HG03558 (cell line): ENCODE measurements around the gene RNH1.
A peak's percentile ranks its signal among the peaks of the same experiment; 100 is the strongest.

Source experiments
- ATAC-seq: cut with Tn5 transposase; IDR thresholded peaks from one replicate; pipeline ENCODE4 v1.9.1; 2021; ENCODE audit warnings: moderate number of reproducible peaks; ENCODE audit not compliant: unreplicated experiment; ENCODE audit errors: extremely low read depth

The RNH1 gene

DNA sequence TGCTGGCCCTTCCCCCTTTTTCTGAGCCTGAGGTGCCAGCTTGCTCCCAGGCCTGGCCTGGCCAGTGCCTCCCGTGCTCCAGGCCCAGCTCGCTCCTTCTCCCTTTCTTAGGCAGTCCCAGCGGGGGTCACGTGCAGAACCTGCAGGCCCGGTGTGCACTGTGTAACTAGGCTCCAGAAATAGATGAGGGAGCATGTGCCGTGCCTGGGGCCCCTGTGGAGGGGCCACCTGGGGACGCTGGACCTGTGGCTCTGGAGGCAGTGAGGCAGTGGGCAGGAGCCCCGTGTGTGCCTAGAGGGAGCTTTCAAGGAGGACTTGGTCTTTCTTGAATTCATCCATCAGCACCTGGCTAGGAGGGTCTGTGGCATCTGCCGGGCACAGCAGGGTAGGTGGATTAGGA is 45.4 kb downstream of the RNH1 start:
- no peak for ATAC-seq

GRCh38 chr11:460331-461199 is 46.5 kb downstream of the RNH1 start:
- ATAC-seq, result no peak

DNA sequence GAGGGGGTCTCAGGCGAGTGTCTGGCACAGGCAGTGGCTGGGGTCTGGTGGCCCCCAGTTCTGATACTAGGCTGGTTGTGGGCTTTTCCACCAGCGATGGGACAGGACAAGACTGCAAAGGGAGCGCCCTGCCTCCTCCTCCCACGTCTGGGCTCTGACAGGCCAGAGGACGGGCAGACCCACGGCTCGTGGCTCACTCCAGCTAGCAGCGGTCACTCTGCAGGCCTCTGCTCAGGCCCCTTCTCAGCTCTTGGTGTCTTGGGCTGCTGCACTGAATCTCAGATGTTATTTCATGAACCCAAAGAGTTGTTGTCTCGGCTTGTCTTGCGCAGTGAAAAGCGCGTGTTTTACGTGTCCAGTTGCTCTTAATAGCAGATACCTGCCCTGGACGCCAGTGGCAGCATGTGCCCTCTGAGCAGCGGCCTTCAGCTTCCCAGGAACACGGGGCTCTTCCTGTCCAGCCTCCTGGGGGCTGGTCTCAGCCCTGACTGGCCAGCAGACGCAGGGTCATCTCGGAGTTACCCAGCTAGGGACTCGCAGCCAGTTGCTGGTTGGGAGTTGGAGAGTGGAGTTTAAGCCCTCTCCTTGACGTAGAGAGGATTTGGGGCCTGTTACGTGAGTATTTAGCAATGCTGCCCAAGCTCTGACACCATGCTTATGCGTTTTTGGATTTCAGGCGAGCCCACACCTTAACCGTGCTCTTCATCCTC is 47.4 kb downstream of the RNH1 start:
- ATAC-seq, result no peak

GRCh38 chr11:457111-457760 is 49.8 kb downstream of the RNH1 start:
- ATAC-seq, result no peak

GRCh38 chr11:456533-456932 is 50.5 kb downstream of the RNH1 start:
- ATAC-seq, result no peak

- no peak for ATAC-seq
These were observed 51.4 kb downstream of the RNH1 start for GRCh38 chr11:455566-456147.

DNA sequence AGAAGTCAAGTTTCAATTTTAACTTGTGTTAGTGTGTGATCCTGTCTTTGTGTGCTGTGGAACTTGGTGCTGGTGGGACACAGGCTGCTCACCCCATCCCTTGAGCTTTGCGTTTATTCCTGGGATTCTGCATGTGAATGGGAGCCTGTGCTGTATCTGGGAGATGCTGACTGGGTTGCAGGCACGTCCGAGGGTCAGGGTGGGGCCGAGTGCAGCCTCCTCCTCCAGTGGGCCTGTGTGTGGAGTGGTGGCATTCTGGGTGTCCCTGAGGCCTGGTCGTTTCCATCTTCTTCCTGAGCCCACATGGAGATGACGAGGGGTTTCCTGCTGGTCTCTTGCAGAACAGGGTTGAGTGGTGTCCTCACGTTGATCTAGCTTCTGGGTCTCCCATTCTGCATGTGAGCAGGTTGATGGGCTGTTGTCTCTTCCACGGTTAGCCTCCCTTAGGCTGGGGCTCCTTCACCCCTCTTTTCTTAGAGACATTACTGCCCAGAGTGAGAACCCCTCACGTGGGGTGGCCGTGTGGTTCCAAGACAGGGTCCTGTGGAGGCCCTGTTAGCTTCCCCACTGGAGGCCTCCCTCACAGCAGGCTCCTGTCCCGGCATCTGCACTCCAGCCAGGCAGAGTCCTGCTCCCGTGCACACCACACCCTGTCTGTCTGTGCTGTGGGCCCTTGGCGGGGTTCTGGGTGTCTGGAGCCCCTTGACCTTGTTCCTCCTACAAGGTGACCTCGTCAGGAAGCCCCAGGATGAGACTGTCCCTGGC is 52.1 kb downstream of the RNH1 start:
- no peak for ATAC-seq

- no peak for ATAC-seq
These were observed 53.0 kb downstream of the RNH1 start for GRCh38 chr11:454043-454442.

DNA sequence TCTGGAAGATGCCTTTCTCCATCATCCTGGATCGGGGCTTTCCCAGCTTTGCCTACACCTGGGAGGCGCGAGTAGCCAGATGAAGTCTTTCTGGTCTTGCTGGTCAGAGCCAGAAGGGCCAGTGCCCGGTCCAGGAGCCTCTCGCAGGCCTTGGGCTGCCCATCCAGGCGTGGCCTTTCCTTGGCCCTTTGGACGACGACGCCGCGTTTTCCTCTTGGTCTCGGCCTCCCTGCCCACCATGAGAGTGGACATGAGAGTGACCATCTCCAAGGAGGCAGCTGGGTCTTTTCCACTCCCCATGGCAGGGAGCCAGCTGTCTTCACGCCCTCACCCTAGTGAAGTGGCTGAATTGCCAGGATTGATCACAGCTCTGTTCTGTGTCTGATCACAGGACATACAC is 53.5 kb downstream of the RNH1 start:
- no peak for ATAC-seq

DNA sequence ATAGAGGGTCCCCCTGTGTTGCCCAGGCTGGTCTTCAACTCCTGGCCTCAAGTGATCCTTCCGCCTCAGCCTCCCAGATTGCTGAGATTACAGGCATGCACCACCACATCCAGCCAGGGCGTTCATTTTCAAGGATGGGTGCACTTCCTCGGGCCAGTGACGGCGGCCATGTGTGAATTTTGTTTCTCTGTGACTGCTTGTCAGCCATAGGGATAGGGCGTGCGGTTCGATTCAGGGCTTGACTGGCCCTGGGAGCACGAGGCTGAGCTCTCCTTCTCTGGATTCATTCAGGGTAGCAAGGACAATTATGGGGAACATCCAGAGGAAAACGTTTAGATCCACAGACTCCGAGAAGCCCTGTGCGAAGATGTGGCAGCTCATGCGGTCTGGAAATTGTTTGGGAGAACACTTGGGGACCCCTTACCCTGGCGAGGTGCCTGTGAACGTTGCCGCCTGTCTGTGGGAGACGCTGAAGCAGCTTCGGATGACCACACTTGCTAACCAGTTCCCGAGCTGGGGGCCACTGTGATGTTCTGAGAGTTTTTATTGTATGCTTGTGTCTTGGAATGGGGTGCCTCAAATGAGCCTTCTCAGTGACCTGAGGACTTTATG is 54.0 kb downstream of the RNH1 start:
- no peak for ATAC-seq

GRCh38 chr11:452203-452744 is 54.8 kb downstream of the RNH1 start:
- no peak for ATAC-seq

- ATAC-seq, result no peak
These were observed 55.3 kb downstream of the RNH1 start for GRCh38 chr11:451738-452137.

DNA sequence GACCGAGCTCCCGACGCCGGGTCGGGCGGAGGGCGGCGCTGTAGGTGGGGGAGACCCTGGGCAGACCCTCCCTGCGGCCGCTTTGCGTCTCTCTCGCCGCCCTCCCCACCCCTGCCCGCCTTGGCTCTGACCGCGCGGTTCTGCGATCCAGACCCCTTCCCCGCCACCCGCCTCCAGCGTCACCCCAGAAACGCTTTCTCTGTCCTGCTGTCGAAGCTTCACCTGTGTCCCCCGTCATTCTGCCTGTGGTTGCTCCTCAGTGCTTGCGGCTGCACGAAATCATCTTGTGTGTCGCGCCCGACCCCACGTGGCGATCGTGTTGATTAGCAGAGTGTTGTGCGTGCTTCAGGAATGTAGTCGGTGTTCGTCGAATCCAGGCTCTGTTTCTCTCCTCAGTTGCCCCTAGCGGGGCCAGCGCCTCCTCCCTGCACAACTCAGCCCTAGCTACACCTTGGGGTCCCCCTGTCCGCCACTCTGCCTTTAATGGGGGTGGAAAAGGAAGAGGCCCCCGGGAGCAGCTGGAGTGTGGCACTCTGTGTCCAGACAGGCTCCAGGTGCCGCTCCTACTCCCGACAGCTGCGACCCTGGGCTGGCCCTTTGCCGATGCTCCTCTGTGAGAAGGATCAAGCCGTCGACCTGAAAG is 56.1 kb downstream of the RNH1 start:
- ATAC-seq, result no peak

GRCh38 chr11:449889-450808 is 56.9 kb downstream of the RNH1 start, which contains the start of gene PTDSS2:
PTDSS2 (plus strand) TSS chr11:450279; CDS start chr11:450456, 177 bp downstream.
- ATAC-seq, result peak; percentile 42

DNA sequence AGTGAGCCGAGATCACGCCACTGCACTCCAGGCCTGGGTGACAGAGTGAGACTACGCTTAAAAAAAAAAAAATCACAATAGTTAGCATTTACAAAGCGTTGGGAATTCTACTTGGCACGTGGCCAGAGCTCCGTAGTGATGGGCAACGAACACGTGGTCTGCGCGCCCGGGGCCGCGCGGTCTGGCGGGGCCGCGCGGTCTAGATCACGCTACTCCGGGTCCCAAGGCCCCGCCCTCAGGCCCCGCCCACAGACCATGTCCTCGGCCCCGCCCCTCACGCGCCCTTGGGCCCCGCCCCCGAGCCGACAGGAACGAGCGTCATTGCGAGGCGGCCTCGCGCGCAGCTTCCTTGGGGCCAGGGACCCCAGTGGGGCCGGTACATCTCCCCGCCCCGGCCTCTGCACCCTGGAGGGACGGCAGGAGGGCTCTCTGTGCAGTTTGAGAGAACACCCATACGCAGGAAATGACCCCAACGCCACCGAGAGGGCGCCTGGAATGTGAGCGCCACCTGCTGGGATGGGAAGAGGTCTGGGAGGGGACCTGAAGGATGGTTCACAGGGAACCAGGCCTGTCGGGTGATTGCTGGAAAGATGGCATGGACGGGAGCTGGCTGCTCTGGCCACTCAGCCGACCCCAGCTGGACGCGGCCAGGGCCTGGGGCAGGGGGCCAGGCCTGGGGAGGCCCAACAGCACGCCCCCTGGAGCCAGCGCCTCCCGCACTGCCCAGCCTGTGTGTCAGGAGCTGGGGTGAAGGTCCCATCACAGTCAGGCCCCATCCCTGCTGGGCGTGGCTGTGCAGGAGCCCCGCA is 58.9 kb downstream of the RNH1 start:
- no peak for ATAC-seq

DNA sequence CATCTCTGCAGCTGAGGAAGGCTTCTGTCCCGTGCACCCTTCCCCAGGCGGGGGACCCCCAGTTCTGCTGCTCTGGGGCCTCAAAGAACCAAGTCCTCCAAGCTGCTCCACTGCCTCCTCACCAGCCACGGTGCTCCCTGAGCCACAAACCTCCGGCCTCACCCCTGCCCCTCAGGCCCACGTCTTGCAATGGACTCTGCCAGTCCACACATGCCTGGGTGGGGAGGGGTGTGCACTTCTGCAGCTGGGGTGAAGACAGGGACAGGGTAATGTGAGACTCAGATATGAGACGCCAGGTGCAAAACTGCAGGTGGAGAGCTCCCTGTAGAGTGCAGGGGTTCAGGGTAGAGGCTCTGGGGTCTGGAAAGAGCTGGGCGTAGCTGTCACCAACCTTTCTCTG is 60.2 kb downstream of the RNH1 start:
- ATAC-seq, result no peak
